Suprapubic skin (tissue), 3 donors: ENCODE data around the gene NIPSNAP2.

ENCODE experiments used
- CTCF ChIP-seq, 2 donors: fragments of 200-600 bp in 1 of 2; fragments of 450-650 bp in 1 of 2; sonication (generic) in 1 of 2; IDR thresholded peaks; one replicate each; pipeline ENCODE4 v1.5.1; 2016 to 2019; ENCODE audit warnings: antibody characterized with exemption in 2 of 2, mild to moderate bottlenecking in 1 of 2, moderate library complexity in 1 of 2
- EP300 ChIP-seq: sonication (generic); formaldehyde crosslinking; IDR thresholded peaks from one replicate; pipeline ENCODE4 v1.6.1; 2017; ENCODE audit warnings: antibody characterized with exemption

- TF ChIP-seq CTCF (IDR thresholded peaks at IDR 0.05) (no peak), EP300 (no peak)
Measured at GRCh38 chr7:55962014-55962413, 2.4 kb upstream of the NIPSNAP2 start.
